Upper lobe of right lung (tissue), 1 donor: ENCODE results near the gene TBCA. TPM values are rescaled to one million over a fixed set of nuclear protein-coding genes. Genes with fewer than 3 reads are reported as not detected.

Experiments
- ATAC-seq: fragments of 200-7000 bp; cut with Tn5 transposase; one replicate; pipeline ENCODE4 v1.9.1; 2020; ENCODE audit warnings: mild to moderate bottlenecking, moderate library complexity
- DNase-seq: peaks from one replicate; pipeline ENCODE4 v3.0.0-alpha.2; 2020
- H3K27ac ChIP-seq: fragments of 200-600 bp; one replicate; pipeline ENCODE4 v1.8.0; 2022
- H3K27me3 ChIP-seq: fragments of 200-600 bp; one replicate; pipeline ENCODE4 v1.8.0; 2022; ENCODE audit warnings: mild to moderate bottlenecking
- H3K36me3 ChIP-seq: fragments of 200-600 bp; one replicate; pipeline ENCODE4 v1.8.0; 2022
- H3K4me1 ChIP-seq: fragments of 200-600 bp; one replicate; pipeline ENCODE4 v1.8.0; 2022
- H3K4me3 ChIP-seq: fragments of 200-600 bp; one replicate; pipeline ENCODE4 v1.8.0; 2022; ENCODE audit warnings: mild to moderate bottlenecking
- H3K9me3 ChIP-seq: fragments of 200-600 bp; one replicate; pipeline ENCODE4 v1.8.0; 2022
- intact Hi-C: fragments of 100-400 bp; cut with DNase I; formaldehyde crosslinking; loops from one replicate; pipeline ENCODE4 v1.11.0; 2022
- total RNA-seq: library from RNA; stranded (reverse); fragmentation: NEBNext Ultra II Directional; extraction: Animal tissue kit (Norgen Biotek cat#: 25700); gene quantifications from one replicate; pipeline ENCODE4 v1.2.1, GENCODE V29; 2021
- TF ChIP-seq, protein P1 (sequence below): fragments of 200-600 bp; IDR thresholded peaks from one replicate; pipeline ENCODE4 v1.8.0; 2022; ENCODE audit warnings: antibody characterized with exemption
- donor health status: DM: no; HTN: yes; CAD: no; lungs with severe emphysema.

The TBCA gene
- total RNA-seq, 1 donor from 2014 or later: 120 TPM

DNA sequence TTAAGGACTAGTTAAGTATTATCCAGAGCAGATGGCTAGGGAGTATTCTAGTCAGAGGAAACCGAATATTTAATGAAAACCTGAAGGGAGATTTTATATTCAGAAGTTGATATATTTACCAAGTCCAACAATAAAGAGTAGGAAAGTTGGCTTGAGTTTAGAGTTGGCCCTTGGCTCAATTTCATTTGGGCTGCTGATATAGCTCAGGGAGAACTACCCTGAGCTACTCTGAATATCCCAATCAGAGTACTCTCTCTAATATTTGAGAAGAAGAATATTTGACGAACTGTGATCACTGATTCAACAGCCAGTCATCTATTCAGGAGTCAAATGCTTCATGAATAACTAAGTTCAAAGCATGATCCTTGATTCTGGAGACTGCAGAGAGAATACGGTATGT lies 34.5 kb downstream of the TBCA start:
- no peaks in the 10 kb centered on the region for H3K4me1 ChIP-seq
- H3K27ac ChIP-seq: no peak overlapping the region
- TF ChIP-seq, protein P1, sequence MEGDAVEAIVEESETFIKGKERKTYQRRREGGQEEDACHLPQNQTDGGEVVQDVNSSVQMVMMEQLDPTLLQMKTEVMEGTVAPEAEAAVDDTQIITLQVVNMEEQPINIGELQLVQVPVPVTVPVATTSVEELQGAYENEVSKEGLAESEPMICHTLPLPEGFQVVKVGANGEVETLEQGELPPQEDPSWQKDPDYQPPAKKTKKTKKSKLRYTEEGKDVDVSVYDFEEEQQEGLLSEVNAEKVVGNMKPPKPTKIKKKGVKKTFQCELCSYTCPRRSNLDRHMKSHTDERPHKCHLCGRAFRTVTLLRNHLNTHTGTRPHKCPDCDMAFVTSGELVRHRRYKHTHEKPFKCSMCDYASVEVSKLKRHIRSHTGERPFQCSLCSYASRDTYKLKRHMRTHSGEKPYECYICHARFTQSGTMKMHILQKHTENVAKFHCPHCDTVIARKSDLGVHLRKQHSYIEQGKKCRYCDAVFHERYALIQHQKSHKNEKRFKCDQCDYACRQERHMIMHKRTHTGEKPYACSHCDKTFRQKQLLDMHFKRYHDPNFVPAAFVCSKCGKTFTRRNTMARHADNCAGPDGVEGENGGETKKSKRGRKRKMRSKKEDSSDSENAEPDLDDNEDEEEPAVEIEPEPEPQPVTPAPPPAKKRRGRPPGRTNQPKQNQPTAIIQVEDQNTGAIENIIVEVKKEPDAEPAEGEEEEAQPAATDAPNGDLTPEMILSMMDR: no peak
- no peak overlapping the region for H3K4me3 ChIP-seq
- no peak for ATAC-seq
- intact Hi-C loops: no loop called here
- DNase-seq: no peak
- no peaks in the 10 kb centered on the region for H3K9me3 ChIP-seq
- no peaks in the 10 kb centered on the region for H3K36me3 ChIP-seq
- no peaks in the 10 kb centered on the region for H3K27me3 ChIP-seq

DNA sequence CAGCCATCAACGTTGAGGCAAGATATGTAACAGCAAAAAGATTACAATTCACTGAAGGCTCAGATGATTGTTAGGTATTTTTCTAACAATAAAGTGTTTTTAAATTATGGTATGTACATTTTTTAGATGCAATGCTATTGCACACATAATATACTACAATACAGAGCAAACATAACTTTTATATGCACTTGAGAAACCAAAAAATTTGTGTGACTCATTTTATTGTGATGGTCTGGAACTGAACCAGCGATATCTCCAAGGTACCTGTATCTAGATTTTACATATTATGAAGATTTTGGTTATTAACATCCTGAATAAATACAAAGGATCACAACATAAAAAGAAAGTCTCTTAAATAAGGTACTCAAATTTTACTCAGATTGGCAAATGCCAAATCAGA lies 41.3 kb downstream of the TBCA start:
- no peak for DNase-seq
- intact Hi-C loops: no loop called here
- H3K36me3 ChIP-seq: no peaks in the 10 kb centered on the region
- H3K27ac ChIP-seq: no peak overlapping the region
- no peaks in the 10 kb centered on the region for H3K9me3 ChIP-seq
- no peak overlapping the region for H3K4me3 ChIP-seq
- ATAC-seq: no peak
- TF ChIP-seq, protein P1: no peak
- H3K4me1 ChIP-seq: no peaks in the 10 kb centered on the region
- no peaks in the 10 kb centered on the region for H3K27me3 ChIP-seq

DNA sequence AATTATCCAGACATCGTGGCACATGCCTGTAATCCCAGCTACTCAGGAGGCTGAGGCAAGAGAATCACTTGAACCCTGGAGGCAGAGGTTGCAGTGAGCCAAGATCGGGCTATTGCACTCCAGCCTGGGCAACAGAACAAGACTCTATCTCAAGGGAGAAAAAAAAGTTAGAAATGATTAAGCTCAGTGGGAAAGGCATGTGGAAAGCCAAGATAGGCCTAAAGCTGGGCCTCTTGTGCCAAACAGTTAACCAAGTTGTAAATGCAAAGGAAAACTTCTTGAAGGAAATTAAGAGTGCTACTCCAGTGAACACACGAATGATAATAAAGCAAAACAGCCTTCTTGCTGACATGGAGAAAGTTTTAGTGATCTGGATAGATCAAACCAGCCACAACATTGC lies 43.0 kb downstream of the TBCA start:
- H3K27ac ChIP-seq: no peak overlapping the region
- no peaks in the 10 kb centered on the region for H3K4me1 ChIP-seq
- H3K9me3 ChIP-seq: no peaks in the 10 kb centered on the region
- H3K27me3 ChIP-seq: no peaks in the 10 kb centered on the region
- ATAC-seq (no peak), DNase-seq (no peak)
- TF ChIP-seq, protein P1: no peak
- H3K36me3 ChIP-seq: no peaks in the 10 kb centered on the region
- H3K4me3 ChIP-seq: no peak overlapping the region
- intact Hi-C loops: no loop called here

DNA sequence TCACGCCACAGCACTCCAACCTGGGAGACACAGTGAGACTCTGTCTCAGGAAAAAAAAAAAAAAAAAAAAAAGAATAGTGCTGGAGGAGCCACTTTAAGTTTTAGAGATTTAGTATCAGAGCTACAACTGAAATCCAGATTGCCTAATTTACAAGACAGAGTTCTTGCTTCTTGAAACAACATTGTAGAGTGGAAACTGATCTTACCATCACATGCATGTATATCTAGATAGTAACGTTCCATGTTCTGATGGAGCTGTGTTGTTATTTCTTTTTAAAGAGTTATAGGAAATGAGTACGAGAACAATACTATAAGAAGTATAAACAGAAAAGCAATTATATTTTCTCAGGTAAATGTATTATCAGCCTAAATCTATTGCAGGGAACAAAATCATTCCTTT lies 48.9 kb downstream of the TBCA start:
- H3K27ac ChIP-seq: no peak overlapping the region
- no peak overlapping the region for H3K4me3 ChIP-seq
- H3K36me3 ChIP-seq: no peaks in the 10 kb centered on the region
- no peaks in the 10 kb centered on the region for H3K27me3 ChIP-seq
- DNase-seq: no peak
- TF ChIP-seq, protein P1: no peak
- no peaks in the 10 kb centered on the region for H3K9me3 ChIP-seq
- no peaks in the 10 kb centered on the region for H3K4me1 ChIP-seq
- intact Hi-C loops: no loop called here
- no peak for ATAC-seq

DNA sequence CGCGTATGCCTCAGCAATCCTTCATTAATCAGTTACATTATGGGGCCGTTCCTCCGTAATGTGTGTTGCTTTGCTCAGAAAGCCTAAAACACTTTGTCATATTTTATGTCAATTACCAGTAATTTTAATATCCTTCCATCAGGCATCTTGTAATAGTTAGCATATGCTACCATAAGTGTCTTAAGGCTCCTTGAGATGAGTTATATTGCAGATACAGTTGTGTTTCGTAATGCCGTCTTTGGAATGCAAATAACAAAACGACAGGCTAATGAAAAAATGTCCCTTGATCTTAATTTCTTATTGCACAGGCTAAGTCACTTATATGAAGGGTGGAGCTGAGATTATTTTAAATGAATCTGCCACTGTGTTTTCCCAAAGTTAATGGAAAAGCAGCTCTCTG lies 50.5 kb downstream of the TBCA start:
- no peaks in the 10 kb centered on the region for H3K27me3 ChIP-seq
- H3K36me3 ChIP-seq: no peaks in the 10 kb centered on the region
- DNase-seq: no peak
- no peaks in the 10 kb centered on the region for H3K9me3 ChIP-seq
- TF ChIP-seq, protein P1: no peak
- H3K4me3 ChIP-seq: no peak overlapping the region
- H3K4me1 ChIP-seq: no peaks in the 10 kb centered on the region
- H3K27ac ChIP-seq: no peak overlapping the region
- ATAC-seq: no peak
- intact Hi-C loops: no loop called here

DNA sequence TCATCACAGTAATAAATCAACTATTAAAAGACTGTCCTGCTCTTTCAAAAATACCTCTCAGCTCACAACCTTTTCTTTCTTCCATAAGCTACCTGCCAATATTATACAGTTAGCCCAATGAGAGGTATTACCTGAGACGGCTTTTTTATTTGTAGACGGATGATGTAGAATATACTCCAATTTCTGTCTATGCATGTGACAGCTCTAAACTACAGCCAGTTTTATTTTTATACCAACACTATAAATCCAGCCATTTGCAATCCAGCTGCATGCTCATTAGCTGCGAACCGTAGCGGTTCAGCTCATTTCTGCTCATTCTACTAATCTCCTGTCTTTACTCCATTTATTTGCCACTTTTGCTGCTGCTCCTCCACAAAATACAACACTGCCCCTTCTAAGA lies 51.2 kb downstream of the TBCA start:
- TF ChIP-seq, protein P1: no peak
- no peak for ATAC-seq
- intact Hi-C loops: no loop called here

More for the DNA sequence above, 51.2 kb downstream of the TBCA start:
- Histone ChIP-seq H3K27me3 (no peaks in the 10 kb centered on the region), H3K36me3 (no peaks in the 10 kb centered on the region), H3K9me3 (no peaks in the 10 kb centered on the region), H3K27ac (no peak overlapping the region), H3K4me3 (no peak overlapping the region), H3K4me1 (no peaks in the 10 kb centered on the region)
- no peak for DNase-seq
